ENCODE results near the gene TOPBP1. TPM values are rescaled to one million over a fixed set of nuclear protein-coding genes. Genes with fewer than 3 reads are reported as not detected.

Gene TOPBP1
- total RNA-seq, 2 experiments from 2014 or later: 131 to 139 TPM

- Histone ChIP-seq H3K9me3 (ENCODE audit: low read length) (no peaks in the 10 kb centered on the region), H3K36me3 (ENCODE audit: insufficient read depth, low read length) (peaks cover 100% of the 10 kb centered on the region), H4K20me1 (ENCODE audit: insufficient read depth, low read length) (peaks cover 2% of the 10 kb centered on the region; the same call in 1 of the 2 replicates), H3K27ac (ENCODE audit: low read depth, low read length, poor library complexity, severe bottlenecking) (no peak overlapping the region), H2AFZ (ENCODE audit: low read length) (no peak overlapping the region), H3K4me1 (ENCODE audit: insufficient read depth, low read length, poor library complexity, severe bottlenecking) (no peaks in the 10 kb centered on the region), H3K4me3 (ENCODE audit: low read depth, low read length, poor library complexity, severe bottlenecking) (no peak overlapping the region), H3K9me2 (ENCODE audit: insufficient read depth, low read length) (no peaks in the 10 kb centered on the region), H3K79me2 (ENCODE audit: insufficient read depth, low read depth, low read length) (peaks cover 23% of the 10 kb centered on the region; the same call in 1 of the 2 replicates), H3K4me2 (ENCODE audit: low read length) (no peak overlapping the region)
- intact Hi-C loops (cut with micrococcal nuclease; ENCODE audit: unreplicated experiment): no loop called here
- BruUV-seq (replicated peaks): no TSS peak
- ChIA-PET CTCF (ENCODE audit: unreplicated experiment) (interaction anchor here (0.8 kb wide), 1 partner anchor 27 kb away, joined by 3 read pairs; no protein-coding TSS in a partner anchor), POLR2A (interaction anchor here (0.6 kb wide), 1 partner anchor 27 kb away, joined by 3 read pairs; no protein-coding TSS in a partner anchor)
- no peak for TF ChIP-seq EZH2phosphoT487 (IDR thresholded peaks at IDR 0.05; ENCODE audit: borderline replicate concordance, low read depth, low read length)
- TF ChIP-seq, protein P1, sequence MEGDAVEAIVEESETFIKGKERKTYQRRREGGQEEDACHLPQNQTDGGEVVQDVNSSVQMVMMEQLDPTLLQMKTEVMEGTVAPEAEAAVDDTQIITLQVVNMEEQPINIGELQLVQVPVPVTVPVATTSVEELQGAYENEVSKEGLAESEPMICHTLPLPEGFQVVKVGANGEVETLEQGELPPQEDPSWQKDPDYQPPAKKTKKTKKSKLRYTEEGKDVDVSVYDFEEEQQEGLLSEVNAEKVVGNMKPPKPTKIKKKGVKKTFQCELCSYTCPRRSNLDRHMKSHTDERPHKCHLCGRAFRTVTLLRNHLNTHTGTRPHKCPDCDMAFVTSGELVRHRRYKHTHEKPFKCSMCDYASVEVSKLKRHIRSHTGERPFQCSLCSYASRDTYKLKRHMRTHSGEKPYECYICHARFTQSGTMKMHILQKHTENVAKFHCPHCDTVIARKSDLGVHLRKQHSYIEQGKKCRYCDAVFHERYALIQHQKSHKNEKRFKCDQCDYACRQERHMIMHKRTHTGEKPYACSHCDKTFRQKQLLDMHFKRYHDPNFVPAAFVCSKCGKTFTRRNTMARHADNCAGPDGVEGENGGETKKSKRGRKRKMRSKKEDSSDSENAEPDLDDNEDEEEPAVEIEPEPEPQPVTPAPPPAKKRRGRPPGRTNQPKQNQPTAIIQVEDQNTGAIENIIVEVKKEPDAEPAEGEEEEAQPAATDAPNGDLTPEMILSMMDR (conservative IDR thresholded peaks at IDR 0.05; ENCODE audit: low read length): no peak
- DNase-seq (ENCODE audit: low spot score): no peak
These were observed 28.3 kb downstream of the TOPBP1 start for GRCh38 chr3:133633439-133633838.

- TF ChIP-seq, protein P1 (conservative IDR thresholded peaks at IDR 0.05; ENCODE audit: low read length): no peak
- no peak for TF ChIP-seq EZH2phosphoT487 (IDR thresholded peaks at IDR 0.05; ENCODE audit: borderline replicate concordance, low read depth, low read length)
- no peak for DNase-seq (ENCODE audit: low spot score)
- no TSS peak for BruUV-seq (replicated peaks)
- Histone ChIP-seq H3K79me2 (ENCODE audit: insufficient read depth, low read depth, low read length) (peaks cover 9% of the 10 kb centered on the region; the same call in 1 of the 2 replicates), H4K20me1 (ENCODE audit: insufficient read depth, low read length) (peaks cover 5% of the 10 kb centered on the region; the same call in 1 of the 2 replicates), H3K4me2 (ENCODE audit: low read length) (no peak overlapping the region), H3K4me3 (ENCODE audit: low read depth, low read length, poor library complexity, severe bottlenecking) (no peak overlapping the region), H3K36me3 (ENCODE audit: insufficient read depth, low read length) (peaks cover 100% of the 10 kb centered on the region), H3K9me3 (ENCODE audit: low read length) (no peaks in the 10 kb centered on the region), H3K27ac (ENCODE audit: low read depth, low read length, poor library complexity, severe bottlenecking) (no peak overlapping the region), H2AFZ (ENCODE audit: low read length) (no peak overlapping the region), H3K9me2 (ENCODE audit: insufficient read depth, low read length) (no peaks in the 10 kb centered on the region), H3K4me1 (ENCODE audit: insufficient read depth, low read length, poor library complexity, severe bottlenecking) (no peaks in the 10 kb centered on the region)
- intact Hi-C loops (cut with micrococcal nuclease; ENCODE audit: unreplicated experiment): no loop called here
- POLR2A ChIA-PET: interaction anchor here (0.6 to 1.5 kb wide), 5 partner anchors 8 to 993 kb away, joined by 3 to 5 read pairs (median 3); no protein-coding TSS in a partner anchor
- CTCF ChIA-PET (ENCODE audit: unreplicated experiment): no interaction called here
These were observed 32.6 kb downstream of the TOPBP1 start for GRCh38 chr3:133629146-133629545.

DNA sequence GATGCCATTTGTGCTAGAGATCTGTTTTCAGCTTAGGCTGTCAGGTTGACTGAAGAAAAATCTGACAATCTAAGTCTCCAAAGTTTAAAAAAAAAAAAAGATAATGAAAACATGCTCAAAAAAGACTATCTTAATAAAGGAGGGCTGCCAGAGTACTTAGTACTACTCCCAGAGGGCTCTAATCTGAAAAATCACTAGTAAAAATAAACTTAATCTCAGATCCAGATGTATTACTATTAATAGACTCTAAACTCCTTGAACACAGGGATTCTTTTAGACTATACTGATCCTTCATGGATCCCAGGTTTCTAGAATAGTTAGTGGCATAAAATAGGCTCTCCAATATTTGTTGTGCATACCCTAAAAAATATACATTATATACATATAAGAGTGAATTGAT lies 34.0 kb downstream of the TOPBP1 start:
- intact Hi-C loops (cut with micrococcal nuclease; ENCODE audit: unreplicated experiment): no loop called here
- Histone ChIP-seq H3K9me3 (ENCODE audit: low read length) (no peaks in the 10 kb centered on the region), H3K4me3 (ENCODE audit: low read depth, low read length, poor library complexity, severe bottlenecking) (no peak overlapping the region), H4K20me1 (ENCODE audit: insufficient read depth, low read length) (peaks cover 5% of the 10 kb centered on the region; the same call in 1 of the 2 replicates), H3K9me2 (ENCODE audit: insufficient read depth, low read length) (no peaks in the 10 kb centered on the region), H3K79me2 (ENCODE audit: insufficient read depth, low read depth, low read length) (peaks cover 9% of the 10 kb centered on the region; the same call in 1 of the 2 replicates), H2AFZ (ENCODE audit: low read length) (no peak overlapping the region), H3K4me2 (ENCODE audit: low read length) (no peak overlapping the region), H3K4me1 (ENCODE audit: insufficient read depth, low read length, poor library complexity, severe bottlenecking) (no peaks in the 10 kb centered on the region), H3K36me3 (ENCODE audit: insufficient read depth, low read length) (peaks cover 99% of the 10 kb centered on the region), H3K27ac (ENCODE audit: low read depth, low read length, poor library complexity, severe bottlenecking) (no peak overlapping the region)
- TF ChIP-seq, protein P1 (conservative IDR thresholded peaks at IDR 0.05; ENCODE audit: low read length): no peak
- no peak for TF ChIP-seq EZH2phosphoT487 (IDR thresholded peaks at IDR 0.05; ENCODE audit: borderline replicate concordance, low read depth, low read length)
- BruUV-seq (replicated peaks): no TSS peak
- DNase-seq (ENCODE audit: low spot score): no peak
- POLR2A ChIA-PET: interaction anchor here (0.6 kb wide), 1 partner anchor 951 kb away, joined by 3 read pairs; no protein-coding TSS in a partner anchor
- CTCF ChIA-PET (ENCODE audit: unreplicated experiment): no interaction called here

Measured in OCI-LY7 (cell line).